Activated CD4-positive, alpha-beta T cell treated with anti-CD3 and anti-CD28 coated beads, Interleukin-2, amount 50 U/mL, for 24 hours (primary cell): Measurements from ENCODE around the gene NELFB.

ENCODE experiments used
- DNase-seq, 2 donors: peaks; one replicate each; pipeline ENCODE4 v3.0.0-alpha.2; 2020; ENCODE audit warnings: low read depth in 1 of 2, low spot score in 1 of 2

NELFB gene

DNA sequence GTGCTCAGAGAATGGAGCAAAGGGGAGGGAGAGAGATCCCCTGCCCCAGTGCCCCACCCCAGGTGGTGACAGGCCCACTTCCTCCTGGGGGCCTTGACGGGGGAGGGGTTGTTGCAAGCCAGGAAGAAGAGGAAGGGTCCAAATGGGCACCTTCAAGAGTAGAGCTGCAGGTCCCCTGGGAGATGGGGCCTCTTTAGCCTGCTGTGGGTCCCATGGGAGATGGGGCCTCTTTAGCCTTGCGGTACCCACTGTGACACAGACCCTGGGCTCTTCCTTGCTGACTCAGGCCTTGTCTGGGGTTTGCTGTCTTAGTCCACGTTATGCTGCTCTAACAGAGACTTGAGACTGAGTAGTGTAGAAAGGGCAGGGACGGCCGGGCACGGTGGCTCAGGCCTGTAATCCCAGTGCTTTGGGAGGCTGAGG, 12.8 kb downstream of the NELFB start:
- no peak for DNase-seq

- no peak for DNase-seq
Observed at GRCh38 chr9:137268538-137269201, 13.5 kb downstream of the NELFB start.

DNA sequence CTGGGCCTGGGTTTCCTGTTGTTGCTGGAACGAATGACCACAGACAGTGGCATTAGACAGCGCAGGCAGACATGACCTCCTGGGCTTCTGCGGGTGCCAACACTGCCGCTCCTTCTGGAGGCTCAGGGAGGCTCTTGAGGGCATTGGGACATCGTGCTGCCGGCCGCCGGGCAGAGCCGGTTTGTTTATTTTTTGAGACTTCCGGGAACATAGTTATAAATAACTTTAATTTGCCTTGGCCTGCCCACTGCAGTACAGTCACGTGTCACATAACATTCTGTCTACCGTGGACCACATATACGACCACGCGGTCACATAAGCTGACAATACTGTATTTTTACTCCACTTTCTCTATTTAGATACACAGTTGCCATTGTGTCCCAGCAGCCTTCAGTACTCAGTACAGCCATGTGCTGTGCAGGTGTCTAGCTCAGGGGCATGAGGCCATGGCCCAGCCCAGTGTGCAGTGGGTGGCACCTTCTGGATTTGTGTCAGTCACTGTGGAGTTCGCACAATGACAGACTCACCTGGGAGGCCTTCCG, 14.2 kb downstream of the NELFB start:
- no peak for DNase-seq

- no peak for DNase-seq
Observed at GRCh38 chr9:137270929-137271695, 16.0 kb downstream of the NELFB start.

GRCh38 chr9:137271696-137272076, 16.6 kb downstream of the NELFB start:
- DNase-seq = no peak

- DNase-seq = no peak
Observed at GRCh38 chr9:137272241-137273094, 17.3 kb downstream of the NELFB start.

DNA sequence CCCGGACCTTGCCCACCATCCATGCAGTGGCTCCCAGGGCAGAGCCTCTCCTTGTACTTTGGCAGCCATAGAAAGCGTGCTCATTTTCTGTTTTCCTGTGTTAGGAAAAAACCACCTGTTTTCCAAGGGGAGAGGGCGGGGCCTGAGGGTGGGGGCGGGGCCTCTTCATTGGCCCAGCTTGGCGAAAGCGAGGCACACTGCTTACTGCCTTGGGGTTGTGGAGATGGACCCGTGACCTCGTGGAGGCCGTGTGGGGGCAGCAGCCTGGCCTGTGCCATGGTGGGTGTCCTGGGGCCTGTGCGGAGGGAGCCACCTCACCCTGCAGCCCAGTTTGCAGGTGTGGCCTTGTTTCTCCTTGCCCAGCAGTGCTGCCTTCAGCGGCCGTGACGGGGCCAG, 18.0 kb downstream of the NELFB start:
- DNase-seq = no peak

GRCh38 chr9:137273611-137274320, 18.6 kb downstream of the NELFB start:
- no peak for DNase-seq

DNA sequence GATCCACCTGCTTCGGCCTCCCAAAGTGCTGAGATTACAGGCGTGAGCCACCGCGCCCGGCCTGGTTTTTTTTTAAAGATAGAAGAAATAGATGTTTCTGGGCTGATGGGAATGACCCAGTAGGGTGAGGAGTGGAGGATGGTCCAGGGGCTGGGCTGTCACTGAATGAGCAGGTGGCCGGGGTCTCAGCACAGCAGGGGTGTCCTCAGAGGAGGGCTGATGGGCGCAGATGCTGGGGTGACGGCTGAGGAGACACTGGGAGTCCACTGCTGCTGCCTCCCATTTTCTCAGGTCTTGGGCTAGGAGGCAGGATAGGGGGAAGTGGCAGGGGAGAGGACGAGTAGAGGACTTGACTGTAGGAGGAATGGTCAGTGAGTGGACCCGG, 20.1 kb downstream of the NELFB start:
- no peak for DNase-seq

DNA sequence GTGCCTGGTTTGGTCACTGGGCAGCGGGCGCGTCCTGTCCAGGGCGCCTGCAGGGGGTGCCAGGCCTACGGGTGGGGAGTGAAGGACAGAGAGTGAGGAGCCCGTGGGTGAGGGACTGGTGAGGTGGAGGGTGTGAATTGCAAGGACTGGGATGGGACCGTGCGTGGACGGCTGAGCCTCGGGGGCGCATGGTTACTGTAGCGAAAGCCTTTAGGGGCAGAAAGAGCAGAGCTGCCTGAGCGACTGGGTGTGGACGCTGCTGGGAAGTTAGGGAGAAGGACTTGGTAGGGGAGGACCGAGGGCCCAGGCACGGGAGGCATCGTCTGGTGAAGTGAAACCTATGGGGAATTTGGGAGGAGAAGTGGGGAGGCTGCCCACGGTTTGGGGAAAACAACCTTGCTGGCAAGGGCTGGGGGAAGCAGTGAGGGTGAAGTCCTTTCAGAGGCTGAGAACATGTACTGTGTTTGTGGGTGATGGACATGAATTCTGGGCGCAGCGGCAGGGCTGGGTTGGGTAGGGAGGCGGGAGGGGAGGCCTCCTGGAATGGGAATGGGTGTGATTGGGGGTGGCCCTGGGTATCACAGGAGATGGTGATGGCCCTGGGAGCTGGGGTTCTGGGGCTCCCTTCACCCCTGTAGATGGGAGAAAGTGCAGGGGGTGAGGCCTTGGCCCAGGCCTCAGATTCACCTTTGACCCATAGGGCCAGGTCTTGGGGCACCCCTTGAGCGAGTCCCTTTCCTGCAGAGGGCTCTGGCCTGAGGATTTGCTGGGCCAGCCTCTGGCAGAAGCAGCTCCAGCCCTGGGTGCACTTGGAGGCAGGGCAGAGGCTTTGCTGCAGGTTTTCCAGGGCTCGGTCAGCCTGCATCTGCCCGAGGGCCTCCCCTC, 20.7 kb downstream of the NELFB start:
- DNase-seq = no peak

- no peak for DNase-seq
Observed at GRCh38 chr9:137276473-137277328, 21.6 kb downstream of the NELFB start.

- no peak for DNase-seq
Observed at GRCh38 chr9:137277329-137278041, 22.4 kb downstream of the NELFB start, which contains the start of gene TOR4A. Gene TOR4A (plus strand): TSS chr9:137277726. CDS start chr9:137278690, 964 bp downstream.

DNA sequence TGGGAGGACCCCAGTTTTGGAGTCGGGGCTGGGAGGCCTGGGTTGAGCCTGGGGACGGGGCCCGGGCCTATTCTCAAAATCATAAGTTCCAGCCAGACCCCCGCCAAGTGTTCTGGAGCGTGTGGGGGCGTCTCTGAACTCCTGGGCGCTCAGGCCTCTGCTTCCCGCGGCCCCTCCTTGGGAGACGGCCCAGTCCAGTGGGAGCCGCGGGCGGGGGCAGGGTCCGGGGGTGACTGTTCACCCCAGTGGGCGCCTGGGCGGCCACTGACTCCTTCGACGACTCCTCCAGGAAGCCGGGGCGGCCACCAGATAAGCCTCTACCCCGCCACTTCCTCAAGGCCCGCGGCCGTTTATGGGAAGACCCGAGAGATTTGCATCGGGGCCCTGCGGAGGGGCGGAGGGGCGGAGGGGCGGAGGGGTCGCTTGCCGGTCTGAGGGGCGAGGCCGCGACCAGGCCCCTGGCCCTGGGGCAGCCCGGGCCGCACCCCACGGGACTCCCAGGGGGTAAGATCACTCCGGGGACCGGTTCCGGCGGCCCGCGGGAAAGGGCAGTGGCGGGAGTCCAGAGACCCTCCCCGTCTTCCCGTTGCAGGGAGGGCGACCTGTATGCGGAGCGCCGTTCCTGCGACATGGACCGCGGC, 23.1 kb downstream of the NELFB start:
- no peak for DNase-seq

GRCh38 chr9:137278721-137279711, 23.9 kb downstream of the NELFB start:
- DNase-seq = no peak

GRCh38 chr9:137279741-137280473, 24.8 kb downstream of the NELFB start:
- no peak for DNase-seq
